Nephron progenitor cell (in vitro differentiated cells): Measurements from ENCODE around the gene RAB5IF.

Experiments
- DNase-seq: peaks from one replicate; pipeline ENCODE4 v3.0.0; 2021
- H3K27ac Mint-ChIP-seq: 2 replicates; pipeline ENCODE4 v1.8.0; 2021; ENCODE audit warnings: mild to moderate bottlenecking, moderate library complexity, mixed read lengths
- H3K27me3 Mint-ChIP-seq: 2 replicates; pipeline ENCODE4 v1.8.0; 2021; ENCODE audit warnings: mild to moderate bottlenecking, low read depth, mixed read lengths; ENCODE audit not compliant: poor library complexity
- H3K36me3 Mint-ChIP-seq: 2 replicates; pipeline ENCODE4 v1.8.0; 2021; ENCODE audit warnings: low read depth, mixed read lengths
- H3K4me1 Mint-ChIP-seq: 2 replicates; pipeline ENCODE4 v1.8.0; 2021; ENCODE audit warnings: mixed read lengths
- H3K4me3 Mint-ChIP-seq: 2 replicates; pipeline ENCODE4 v1.8.0; 2021; ENCODE audit warnings: mild to moderate bottlenecking, moderate library complexity, mixed read lengths
- H3K9me3 Mint-ChIP-seq: 2 replicates; pipeline ENCODE4 v1.8.0; 2021; ENCODE audit warnings: mild to moderate bottlenecking, moderate library complexity, mixed read lengths
- TF ChIP-seq, protein P1 (sequence below): fragments of 200-600 bp; sonication (generic); IDR thresholded peaks from 2 replicates; pipeline ENCODE4 v1.5.0; 2021; ENCODE audit warnings: antibody characterized with exemption

Gene RAB5IF

GRCh38 chr20:36574366-36575135 is 31.0 kb upstream of the RAB5IF start:
- peak overlapping the region; percentile 93 for H3K4me3 Mint-ChIP-seq
- peaks cover 54% of the 10 kb centered on the region for H3K4me1 Mint-ChIP-seq
- H3K27me3 Mint-ChIP-seq: peaks cover 6% of the 10 kb centered on the region
- TF ChIP-seq, protein P1, sequence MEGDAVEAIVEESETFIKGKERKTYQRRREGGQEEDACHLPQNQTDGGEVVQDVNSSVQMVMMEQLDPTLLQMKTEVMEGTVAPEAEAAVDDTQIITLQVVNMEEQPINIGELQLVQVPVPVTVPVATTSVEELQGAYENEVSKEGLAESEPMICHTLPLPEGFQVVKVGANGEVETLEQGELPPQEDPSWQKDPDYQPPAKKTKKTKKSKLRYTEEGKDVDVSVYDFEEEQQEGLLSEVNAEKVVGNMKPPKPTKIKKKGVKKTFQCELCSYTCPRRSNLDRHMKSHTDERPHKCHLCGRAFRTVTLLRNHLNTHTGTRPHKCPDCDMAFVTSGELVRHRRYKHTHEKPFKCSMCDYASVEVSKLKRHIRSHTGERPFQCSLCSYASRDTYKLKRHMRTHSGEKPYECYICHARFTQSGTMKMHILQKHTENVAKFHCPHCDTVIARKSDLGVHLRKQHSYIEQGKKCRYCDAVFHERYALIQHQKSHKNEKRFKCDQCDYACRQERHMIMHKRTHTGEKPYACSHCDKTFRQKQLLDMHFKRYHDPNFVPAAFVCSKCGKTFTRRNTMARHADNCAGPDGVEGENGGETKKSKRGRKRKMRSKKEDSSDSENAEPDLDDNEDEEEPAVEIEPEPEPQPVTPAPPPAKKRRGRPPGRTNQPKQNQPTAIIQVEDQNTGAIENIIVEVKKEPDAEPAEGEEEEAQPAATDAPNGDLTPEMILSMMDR: no peak
- H3K36me3 Mint-ChIP-seq: peaks cover 27% of the 10 kb centered on the region
- no peaks in the 10 kb centered on the region for H3K9me3 Mint-ChIP-seq
- H3K27ac Mint-ChIP-seq: peak overlapping the region; percentile 83
- peak; percentile 76 for DNase-seq

GRCh38 chr20:36576081-36576445 is 29.5 kb upstream of the RAB5IF start:
- peaks cover 38% of the 10 kb centered on the region for H3K36me3 Mint-ChIP-seq
- H3K27me3 Mint-ChIP-seq: peaks cover 6% of the 10 kb centered on the region
- H3K4me3 Mint-ChIP-seq: peak overlapping the region; percentile 93
- no peak for DNase-seq
- no peaks in the 10 kb centered on the region for H3K9me3 Mint-ChIP-seq
- TF ChIP-seq, protein P1: no peak
- peaks cover 42% of the 10 kb centered on the region for H3K4me1 Mint-ChIP-seq
- H3K27ac Mint-ChIP-seq: no peak overlapping the region

GRCh38 chr20:36578356-36579041 is 27.1 kb upstream of the RAB5IF start:
- H3K27me3 Mint-ChIP-seq: no peaks in the 10 kb centered on the region
- H3K36me3 Mint-ChIP-seq: peaks cover 50% of the 10 kb centered on the region
- H3K4me3 Mint-ChIP-seq: no peak overlapping the region
- H3K27ac Mint-ChIP-seq: no peak overlapping the region
- DNase-seq: no peak
- no peaks in the 10 kb centered on the region for H3K9me3 Mint-ChIP-seq
- TF ChIP-seq, protein P1: no peak
- peaks cover 22% of the 10 kb centered on the region for H3K4me1 Mint-ChIP-seq

- Mint-ChIP-seq H3K27ac (peak overlapping the region; percentile 9), H3K27me3 (no peaks in the 10 kb centered on the region), H3K9me3 (no peaks in the 10 kb centered on the region), H3K36me3 (peaks cover 55% of the 10 kb centered on the region), H3K4me1 (peaks cover 21% of the 10 kb centered on the region), H3K4me3 (no peak overlapping the region)
- TF ChIP-seq, protein P1: no peak
- no peak for DNase-seq
Observed at GRCh38 chr20:36579996-36580545, 25.5 kb upstream of the RAB5IF start.

DNA sequence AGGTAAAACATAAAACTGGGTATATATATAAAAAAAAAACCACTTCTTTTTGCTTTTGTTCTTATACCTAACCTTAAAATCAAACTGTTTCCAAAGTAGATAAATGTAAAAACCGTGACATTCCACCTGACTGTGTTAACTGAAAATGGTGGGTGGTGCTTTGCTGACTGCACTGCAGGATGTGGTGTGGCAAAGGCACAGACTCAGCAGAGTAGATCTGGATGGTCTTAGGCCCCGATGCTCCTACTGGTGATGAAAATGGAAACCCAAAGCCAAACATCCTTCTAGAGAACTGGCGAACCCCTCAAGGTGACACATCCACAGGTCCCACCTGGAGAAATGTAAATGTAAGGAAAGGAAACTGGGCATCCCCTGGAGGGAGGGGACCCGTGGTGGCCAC is 23.3 kb upstream of the RAB5IF start:
- Mint-ChIP-seq H3K27me3 (no peaks in the 10 kb centered on the region), H3K4me1 (peaks cover 5% of the 10 kb centered on the region), H3K4me3 (no peak overlapping the region), H3K36me3 (peaks cover 53% of the 10 kb centered on the region), H3K9me3 (no peaks in the 10 kb centered on the region), H3K27ac (no peak overlapping the region)
- TF ChIP-seq, protein P1: no peak
- no peak for DNase-seq
